GM13977 (cell line): ENCODE results near the gene KIF21B.
A peak's percentile ranks its signal among the peaks of the same experiment; 100 is the strongest.

ENCODE experiments used
- DNase-seq: peaks from one replicate; pipeline ENCODE4 v3.0.0; 2012; ENCODE audit warnings: low spot score
- CTCF ChIP-seq: IDR thresholded peaks from 2 replicates; pipeline ENCODE4 v1.5.1; 2012; ENCODE audit warnings: mild to moderate bottlenecking, control low read depth; ENCODE audit not compliant: insufficient read depth; ENCODE audit errors: extremely low read depth, missing control alignments
- in situ Hi-C: fragments of 300-500 bp; cut with MboI; formaldehyde crosslinking; loops from one replicate; pipeline ENCODE4 v1.12.0; 2022; ENCODE audit warnings: low sequenced_read_pairs, low pct_unique_long_range_greater_than_20kb, mixed read lengths, inconsistent platforms; ENCODE audit not compliant: unreplicated experiment

The KIF21B gene

GRCh38 chr1:201023517-201023902 lies at the start of gene KIF21B:
Gene KIF21B, minus strand, starts transcription at chr1:201023714. Its CDS starts 331 bp downstream, at chr1:201023383.
- in situ Hi-C loops: no loop called here
- no peak for TF ChIP-seq CTCF
- peak; percentile 96 for DNase-seq

GRCh38 chr1:201072922-201073321 lies 49.4 kb upstream of the KIF21B start:
- DNase-seq: no peak
- in situ Hi-C loops: no loop called here
- TF ChIP-seq CTCF: no peak

GRCh38 chr1:201072149-201072548 lies 48.6 kb upstream of the KIF21B start:
- in situ Hi-C loops: no loop called here
- no peak for TF ChIP-seq CTCF
- DNase-seq: no peak

- in situ Hi-C loops: no loop called here
- DNase-seq: no peak
- no peak for TF ChIP-seq CTCF
Measured at GRCh38 chr1:201069636-201070035, 46.1 kb upstream of the KIF21B start.

- in situ Hi-C loops: no loop called here
- no peak for TF ChIP-seq CTCF
- no peak for DNase-seq
Measured at GRCh38 chr1:201068976-201069375, 45.5 kb upstream of the KIF21B start.

- no peak for TF ChIP-seq CTCF
- no peak for DNase-seq
- in situ Hi-C loops: no loop called here
Measured at GRCh38 chr1:201066986-201067385, 43.5 kb upstream of the KIF21B start.

- in situ Hi-C loops: no loop called here
- no peak for TF ChIP-seq CTCF
- no peak for DNase-seq
Measured at GRCh38 chr1:201065686-201066085, 42.2 kb upstream of the KIF21B start.
